H54 (cell line): Measurements from ENCODE around the gene ACADL.

ENCODE experiments used
- DNase-seq: peaks from one replicate; pipeline ENCODE4 v3.0.0; 2011; ENCODE audit warnings: low spot score, mixed read lengths; ENCODE audit not compliant: insufficient read length
- FAIRE-seq: peaks from 3 replicates; lab custom pipeline; 2011; peaks lifted over from hg19 to GRCh38; lab: Jason Lieb, UNC
- POLR2A ChIP-seq: IDR thresholded peaks from 2 replicates; pipeline ENCODE4 v1.6.1; 2011; ENCODE audit warnings: low read depth, mild to moderate bottlenecking, low read length

Gene ACADL

DNA sequence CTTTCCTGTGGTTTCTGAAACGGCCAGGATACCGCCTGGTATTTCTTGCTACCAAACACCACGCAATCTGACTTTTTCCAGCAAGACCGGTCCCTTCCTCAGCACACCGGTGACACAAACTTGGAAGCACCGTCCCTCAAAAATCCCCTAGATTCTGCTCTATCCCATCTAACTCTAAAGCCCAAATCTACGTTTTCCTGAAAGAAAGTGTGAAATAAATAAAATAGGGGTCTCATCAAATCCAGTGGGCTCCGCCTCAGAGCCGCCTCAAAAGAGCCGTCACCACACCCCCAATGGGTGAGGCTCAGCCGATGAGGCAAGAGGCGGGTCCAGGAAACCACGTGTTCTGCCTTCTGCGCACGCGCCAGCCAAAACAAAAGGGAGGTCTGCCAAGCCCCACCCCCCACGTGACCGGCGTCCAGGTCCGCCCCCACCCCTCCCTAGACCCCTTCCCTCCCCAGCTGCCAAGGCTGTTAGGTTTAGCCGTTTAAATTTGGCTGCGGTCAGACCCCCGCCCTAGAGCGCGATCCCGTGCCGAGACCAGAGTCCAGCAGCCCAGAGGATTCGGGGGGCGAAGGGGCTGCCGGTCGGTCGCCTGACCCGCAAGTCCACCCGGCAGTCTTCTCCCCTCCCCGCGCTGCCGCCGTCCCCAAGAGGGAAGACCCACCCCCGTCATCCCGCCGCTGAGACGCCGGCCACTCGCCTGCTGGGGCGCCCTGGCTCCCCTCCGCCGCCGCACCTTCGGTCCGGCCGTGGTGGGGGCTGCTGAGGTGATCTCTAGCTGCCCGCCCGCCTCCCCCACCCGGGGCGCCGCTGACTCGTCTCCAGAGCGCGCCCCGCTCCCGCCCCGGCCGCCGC lies 54.6 kb downstream of the ACADL start:
- 0 out of 2 replicates have a peak, but pooled peaks have one; percentile 26 for TF ChIP-seq POLR2A
- peak; percentile 64 for DNase-seq
- FAIRE-seq: no peak

DNA sequence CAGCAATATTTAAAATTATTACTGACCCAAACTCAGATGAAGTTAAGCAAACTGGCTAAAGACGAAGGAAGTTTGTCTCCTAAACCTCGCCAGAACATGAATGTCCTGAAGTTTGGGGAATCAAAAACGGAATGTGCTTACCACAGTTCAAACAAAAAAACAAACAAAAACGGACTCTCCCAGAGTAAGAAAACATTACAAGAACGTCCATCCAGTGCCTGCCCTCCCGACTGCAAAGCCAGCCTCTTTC lies 55.1 kb downstream of the ACADL start:
- FAIRE-seq (peak; percentile 94), DNase-seq (peak; percentile 22)
- TF ChIP-seq POLR2A: no peak

GRCh38 chr2:210169516-210170195 lies 55.6 kb downstream of the ACADL start:
- no peak for DNase-seq
- FAIRE-seq: no peak
- no peak for TF ChIP-seq POLR2A

- TF ChIP-seq POLR2A: no peak
- DNase-seq (no peak), FAIRE-seq (peak; percentile 61)
Measured at GRCh38 chr2:210167227-210167626, 58.0 kb downstream of the ACADL start.

- no peak for TF ChIP-seq POLR2A
- FAIRE-seq: no peak
- no peak for DNase-seq
Measured at GRCh38 chr2:210162466-210163124, 62.7 kb downstream of the ACADL start.

GRCh38 chr2:210159059-210159458 lies 66.2 kb downstream of the ACADL start:
- TF ChIP-seq POLR2A: no peak
- DNase-seq: no peak
- FAIRE-seq: no peak

- no peak for FAIRE-seq
- TF ChIP-seq POLR2A: no peak
- no peak for DNase-seq
Measured at GRCh38 chr2:210158236-210158635, 67.0 kb downstream of the ACADL start.

DNA sequence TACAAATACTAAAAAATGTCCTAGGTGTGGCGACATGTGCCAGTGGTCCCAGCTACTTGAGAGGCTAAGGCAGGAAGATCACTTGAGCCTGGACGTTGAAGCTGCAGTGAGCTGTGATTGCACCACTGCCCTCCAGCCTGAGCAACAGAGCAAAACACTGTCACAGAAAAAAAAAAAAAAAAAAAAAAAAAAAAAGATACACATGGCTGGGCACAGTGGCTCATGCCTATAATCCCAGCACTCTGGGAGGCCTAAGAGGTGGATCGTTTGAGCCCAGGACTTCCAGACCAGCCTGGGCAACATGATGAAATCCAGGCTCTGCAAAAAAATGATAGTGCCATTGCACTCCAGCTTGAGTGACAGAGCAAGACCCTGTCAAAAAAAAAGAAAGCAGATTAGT lies 67.7 kb downstream of the ACADL start:
- FAIRE-seq (no peak), DNase-seq (no peak)
- TF ChIP-seq POLR2A: no peak

DNA sequence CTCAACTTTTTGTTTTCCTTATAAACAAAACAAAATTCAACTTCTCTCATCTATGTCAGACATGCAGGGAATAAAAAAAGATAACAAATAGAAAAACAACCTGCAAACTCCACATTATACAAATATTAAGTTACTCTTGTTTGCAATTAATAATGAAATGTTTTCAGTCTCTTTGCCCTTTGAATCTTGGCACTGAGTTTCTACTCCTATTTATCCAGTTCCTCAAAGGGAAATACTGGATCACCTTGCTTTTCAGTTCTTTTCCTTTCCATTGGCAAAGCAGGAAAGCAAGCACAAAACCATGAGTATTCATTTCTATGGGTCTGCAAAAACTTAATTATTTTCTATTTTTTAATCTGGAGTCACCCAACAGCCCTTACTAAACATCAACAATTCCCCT lies 77.6 kb downstream of the ACADL start:
- DNase-seq: no peak
- no peak for TF ChIP-seq POLR2A
- FAIRE-seq: no peak
